GM15510 (cell line): ENCODE data around the gene PIGU.

Experiments
- POLR2A ChIP-seq: IDR thresholded peaks from 3 replicates; pipeline ENCODE4 v1.6.1; 2011; ENCODE audit warnings: borderline replicate concordance; ENCODE audit not compliant: insufficient read length; ENCODE audit errors: extremely low read depth

Gene PIGU

DNA sequence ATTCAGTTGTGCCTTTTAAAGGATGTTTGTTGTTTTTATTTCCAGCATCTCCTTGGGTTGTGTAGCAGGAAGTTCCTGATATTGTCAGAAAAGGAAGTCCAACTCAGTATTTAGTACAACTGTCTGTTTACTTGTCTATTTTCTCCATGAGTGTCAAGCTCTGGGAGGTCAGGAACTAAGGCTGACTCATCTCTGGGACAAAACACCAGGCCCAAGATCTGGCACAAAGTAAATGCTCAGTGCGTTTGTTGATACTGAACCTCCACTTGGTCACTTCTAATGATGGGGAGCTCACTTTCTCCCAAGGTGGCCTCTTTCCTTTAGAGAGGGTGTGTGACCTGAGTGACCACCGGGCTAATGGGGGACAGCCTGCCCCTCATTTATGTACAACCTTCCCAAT lies 12.6 kb upstream of the PIGU start:
- TF ChIP-seq POLR2A, result no peak

DNA sequence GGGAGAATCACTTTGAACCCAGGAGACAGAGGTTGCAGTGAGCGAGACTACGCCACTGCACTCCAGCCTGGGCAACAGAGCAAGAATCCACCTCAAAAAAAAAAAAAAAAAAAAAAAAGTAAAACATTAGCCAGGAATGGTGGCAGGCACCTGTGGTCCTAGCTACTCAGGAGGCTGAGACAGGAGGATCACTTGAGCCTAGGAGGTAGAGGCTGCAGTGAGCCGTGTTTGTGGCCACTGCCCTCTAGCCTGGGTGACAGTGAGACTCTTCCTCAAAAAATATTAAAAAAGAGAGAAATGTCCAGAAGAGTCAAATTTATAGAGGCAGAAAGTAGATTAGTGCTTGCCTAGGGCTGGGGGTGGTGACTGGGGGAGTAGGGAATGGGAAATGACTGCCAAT lies 6.8 kb upstream of the PIGU start:
- TF ChIP-seq POLR2A, result no peak

DNA sequence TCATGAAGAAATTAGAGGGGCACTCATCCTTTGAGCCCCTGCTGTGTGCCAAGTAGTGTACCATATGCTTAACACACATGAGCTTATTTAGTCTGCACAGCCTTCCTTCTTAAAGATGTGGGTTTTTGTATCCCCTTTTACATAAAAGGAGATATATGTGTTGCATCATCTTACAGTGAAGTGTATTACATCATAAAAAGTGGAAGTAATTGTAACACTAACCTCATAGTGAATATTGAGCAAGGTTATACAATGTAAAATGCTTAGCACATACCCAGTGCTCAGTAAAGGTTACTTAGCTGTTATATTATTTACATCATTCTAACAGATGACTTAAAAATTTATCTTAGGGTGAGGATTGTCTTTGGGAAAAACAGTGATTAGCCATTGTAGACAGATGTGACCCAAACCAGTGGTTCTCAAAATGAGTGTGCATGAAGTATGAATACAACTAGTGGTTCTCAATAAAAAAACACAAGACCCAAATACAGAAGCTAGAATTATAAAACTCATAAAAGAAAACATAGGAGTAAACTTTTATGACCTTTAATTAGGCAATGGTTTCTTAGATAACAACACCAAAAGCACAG lies 3.8 kb upstream of the PIGU start:
- no peak for TF ChIP-seq POLR2A

DNA sequence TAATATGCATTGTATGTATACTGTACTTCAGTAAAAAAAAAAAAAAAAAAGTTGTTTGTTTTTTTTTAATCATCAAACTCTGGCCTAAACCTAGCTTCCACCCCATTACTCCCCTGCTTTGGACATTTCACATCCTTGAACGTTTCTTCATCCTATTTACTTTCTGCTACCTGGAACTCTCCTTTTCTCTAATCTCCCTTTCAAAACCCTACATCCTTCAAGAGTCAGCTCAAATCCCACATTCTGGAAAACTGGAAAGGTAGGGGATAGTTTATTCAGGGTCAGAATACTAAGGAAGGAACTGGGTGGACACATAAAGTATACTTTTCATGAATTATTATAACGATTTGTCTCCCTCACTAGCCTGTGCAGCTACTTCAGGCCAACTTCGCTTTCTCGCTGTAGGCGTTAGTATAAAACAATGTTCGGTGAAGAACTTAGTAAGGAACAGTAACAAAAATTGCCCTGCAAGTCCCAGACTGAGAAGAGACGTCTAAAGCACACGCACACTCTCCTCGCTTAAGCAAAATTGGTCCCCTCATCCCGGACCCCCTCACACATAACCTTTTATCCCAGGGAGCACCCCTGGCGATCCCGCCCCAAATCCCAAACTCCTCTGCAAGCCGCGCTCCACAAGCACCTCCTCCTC lies 775 bp downstream of the PIGU start:
- no peak for TF ChIP-seq POLR2A

DNA sequence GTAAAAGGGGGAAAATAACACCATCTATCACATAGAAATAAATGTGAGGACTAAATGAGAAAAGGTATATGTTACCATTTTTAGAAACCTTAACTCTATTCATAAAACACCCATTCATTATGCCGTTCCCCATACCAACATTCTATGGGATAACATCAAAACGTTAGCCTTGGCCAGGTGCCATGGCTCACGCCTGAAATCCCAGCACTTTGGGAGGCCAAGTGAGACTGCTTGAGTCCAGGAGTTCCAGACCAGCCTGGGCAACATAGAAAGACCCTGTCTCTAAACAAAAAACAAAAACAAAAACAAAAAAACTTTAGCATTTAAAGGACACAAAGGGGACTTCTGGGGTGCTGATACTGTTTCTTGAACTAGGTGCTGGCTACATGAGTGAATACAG lies 1.3 kb downstream of the PIGU start:
- TF ChIP-seq POLR2A, result no peak

DNA sequence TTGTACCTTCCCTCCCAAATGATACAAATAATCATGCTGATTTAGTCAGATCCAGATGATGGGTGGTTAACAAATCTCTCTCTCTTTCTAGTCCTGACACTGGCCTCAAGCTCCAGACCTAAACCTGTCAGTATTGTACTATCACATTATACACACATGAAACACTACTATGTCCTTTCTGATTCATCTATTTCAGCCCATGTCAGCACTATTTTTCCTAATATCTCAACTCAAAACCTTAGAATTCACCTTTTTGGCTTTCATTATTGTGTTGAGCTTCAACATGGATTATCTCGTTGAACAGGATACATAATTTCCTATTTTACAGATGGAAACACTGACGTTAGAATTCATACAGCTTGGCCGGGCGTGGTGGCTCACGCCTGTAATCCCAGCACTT lies 3.5 kb downstream of the PIGU start:
- no peak for TF ChIP-seq POLR2A

DNA sequence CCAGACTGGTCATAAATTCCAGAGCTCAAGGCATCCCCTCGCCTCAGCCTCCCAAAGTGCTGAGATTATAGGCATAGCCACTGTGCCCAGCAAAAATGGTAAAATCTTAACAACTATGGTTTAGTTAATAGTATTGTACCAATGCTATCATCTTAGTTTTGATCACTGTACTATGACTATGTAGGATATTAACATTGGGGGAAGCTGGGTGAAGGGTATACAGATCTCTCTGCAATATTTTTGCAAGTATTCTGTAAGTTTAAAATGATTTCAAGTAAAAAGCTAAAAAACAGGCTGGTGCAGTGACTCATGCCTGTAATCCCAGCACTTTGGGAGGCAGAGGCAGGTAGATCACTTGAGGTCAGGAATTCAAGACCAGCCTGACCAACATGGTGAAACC lies 7.8 kb downstream of the PIGU start:
- no peak for TF ChIP-seq POLR2A

DNA sequence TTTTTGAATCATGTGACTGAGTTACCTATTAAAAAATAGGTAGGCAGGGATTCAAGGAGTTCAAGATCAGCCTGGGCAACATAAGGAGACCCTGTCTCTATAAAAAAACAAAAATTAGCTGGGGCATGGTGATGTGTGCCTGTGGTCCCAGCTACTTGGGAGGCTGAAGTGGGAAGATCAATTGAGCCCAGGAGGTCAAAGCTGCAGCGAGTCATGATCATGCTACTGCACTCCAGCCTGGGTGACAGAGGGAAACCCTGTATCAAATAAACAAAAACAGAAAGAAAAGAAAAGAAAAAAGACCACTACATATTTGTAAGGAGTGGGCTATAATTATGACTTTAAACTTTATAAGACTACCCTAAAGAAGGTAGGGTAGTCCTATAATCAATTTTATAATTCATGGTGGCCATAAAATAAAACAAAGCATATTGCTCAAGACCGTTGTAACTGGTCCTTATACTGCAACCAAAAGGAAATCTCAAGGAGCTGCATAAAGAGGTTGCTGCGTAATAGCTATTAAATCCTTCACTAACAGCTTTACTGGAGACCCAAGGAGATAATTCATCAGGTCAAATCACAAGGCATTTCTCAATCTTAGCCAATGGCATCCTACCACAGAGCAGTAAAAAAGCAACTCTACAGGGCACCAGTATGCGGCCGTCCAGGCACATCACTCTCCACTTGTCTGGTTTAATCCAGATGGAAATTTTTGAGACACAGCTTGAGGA lies 13.5 kb downstream of the PIGU start:
- TF ChIP-seq POLR2A, result no peak

DNA sequence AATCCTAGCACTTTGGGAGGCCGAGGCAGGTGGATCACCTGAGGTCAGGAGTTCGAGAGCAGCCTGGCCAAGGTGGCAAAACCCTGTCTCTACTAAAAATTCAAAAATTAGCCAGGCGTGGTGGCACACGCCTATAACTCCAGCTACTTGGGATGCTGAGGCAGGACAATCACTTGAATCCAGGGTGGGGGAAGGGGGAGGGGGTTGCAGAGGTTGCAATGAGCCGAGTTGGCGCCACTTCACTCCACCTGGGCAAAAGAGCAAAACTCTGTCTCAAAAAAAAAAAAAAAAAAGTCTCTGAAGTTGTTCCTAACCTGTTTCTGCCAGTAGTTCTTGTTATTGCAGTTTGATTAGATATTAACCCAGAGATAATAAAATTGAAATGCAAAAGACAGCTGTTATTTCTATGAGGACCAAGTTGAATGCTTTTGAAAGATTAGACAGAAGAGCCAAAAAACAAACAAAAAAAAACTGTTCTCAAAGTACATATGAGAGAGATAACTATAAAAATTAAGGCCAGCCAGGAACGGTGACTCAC lies 22.6 kb downstream of the PIGU start:
- TF ChIP-seq POLR2A, result no peak

DNA sequence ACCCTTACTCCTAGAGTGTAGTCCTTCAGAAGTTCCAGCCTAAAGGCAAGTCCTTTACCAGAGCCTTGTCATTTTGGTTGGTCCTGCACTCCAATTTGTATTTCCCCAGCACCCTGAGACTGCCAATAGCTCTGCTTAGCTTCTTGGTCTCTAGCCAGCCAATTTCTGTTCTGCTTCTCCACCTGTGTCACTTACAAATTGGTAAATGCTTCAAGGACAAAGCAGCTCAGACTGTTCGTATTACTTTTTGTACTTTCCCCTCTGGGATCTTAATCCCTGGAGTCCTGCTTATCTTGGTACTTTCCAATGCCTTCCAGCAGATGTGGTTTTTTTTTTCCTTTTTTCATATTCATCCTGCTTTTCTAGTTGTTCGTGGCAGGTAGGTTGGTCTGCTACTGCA lies 25.7 kb downstream of the PIGU start:
- TF ChIP-seq POLR2A, result no peak

DNA sequence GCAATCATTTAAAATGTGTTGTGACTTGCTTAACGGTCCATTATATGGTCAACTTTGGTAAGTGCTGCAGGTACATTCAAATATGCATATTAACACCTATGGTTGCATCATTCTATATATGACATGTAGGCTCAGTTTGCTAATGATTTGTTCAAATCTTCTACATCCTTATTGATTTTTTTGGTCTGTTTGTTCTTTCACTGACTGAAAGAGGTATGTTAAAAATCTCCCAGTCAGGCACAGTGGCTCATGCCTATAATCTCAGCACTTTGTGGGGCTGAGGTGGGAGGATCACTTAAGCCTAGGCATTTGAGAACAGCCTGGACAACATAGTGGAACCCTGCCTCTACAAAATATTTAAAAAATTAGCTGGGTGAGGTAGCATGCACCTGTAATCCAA lies 29.2 kb downstream of the PIGU start:
- TF ChIP-seq POLR2A, result no peak

DNA sequence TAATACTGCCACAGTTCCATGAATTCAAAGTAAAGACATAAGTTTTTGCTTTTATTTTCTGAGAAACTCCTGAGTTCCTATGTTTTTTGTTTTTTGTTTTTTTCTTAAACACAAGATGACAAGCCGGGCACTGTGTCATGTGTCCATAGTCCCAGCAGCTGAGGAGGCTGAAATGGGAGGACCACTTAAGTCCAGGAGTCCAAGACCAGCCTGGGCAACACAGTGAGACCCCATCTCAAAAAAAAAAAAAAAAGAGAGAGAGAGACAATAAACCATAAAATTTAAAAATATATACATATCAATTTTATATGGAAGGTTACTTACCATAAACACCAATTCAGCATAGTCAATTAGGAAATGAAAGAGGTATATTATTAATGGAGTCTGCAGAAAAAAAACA lies 31.9 kb downstream of the PIGU start:
- no peak for TF ChIP-seq POLR2A

DNA sequence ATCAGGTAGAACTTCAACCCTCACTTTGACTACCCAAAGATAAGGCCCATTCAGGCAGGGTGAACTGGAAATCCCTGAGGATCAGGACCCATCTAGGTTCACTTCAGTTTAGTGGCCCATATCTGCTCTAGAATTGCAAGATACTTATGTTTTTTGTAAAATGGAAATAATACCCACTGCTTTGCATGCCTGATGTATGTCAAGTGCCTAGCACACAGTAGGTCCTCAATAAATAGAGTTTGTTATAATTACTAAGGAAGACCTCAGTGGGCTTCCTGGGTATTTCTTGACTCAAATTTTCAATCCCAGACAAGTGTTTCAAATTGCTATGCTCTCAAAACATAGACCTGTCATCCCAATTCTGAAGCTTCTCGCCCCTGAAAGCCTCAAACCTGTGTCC lies 32.5 kb downstream of the PIGU start:
- no peak for TF ChIP-seq POLR2A

DNA sequence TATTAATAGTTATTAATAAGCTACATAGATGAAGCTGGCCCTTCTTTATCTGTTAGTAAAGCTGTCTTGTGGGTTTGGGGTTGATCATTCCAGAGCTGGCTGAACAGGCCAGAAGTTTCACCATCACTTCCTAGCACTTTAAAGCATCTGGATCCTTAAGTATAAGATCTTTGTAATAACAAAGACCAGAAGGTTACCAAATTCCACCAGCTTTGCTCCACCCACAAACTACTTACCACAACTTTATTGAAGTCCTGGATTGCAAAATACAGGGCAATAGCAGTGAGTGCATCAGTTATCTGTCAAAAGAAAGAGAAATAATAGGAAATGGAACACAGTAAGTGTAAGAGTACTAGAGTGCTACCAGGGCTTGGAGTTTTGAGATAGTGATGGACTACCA lies 33.0 kb downstream of the PIGU start:
- no peak for TF ChIP-seq POLR2A

DNA sequence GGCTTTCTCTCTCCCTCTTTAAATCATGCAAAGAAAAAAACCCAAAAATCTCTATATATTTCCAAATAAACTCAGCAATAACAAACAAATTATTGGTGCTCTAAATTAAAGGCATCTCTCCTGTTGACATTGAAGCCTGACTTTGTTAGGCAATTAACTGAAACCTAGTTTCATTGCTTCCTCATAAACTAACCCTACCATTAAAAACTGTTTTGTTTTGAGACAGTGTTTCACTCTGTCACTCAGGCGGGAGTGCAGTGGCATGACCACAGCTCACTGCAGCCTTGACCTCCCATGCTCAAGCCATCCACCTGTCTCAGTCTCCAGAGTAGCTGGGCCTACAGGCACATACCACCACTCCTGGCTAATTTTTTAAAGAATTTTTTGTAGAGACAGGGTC lies 34.9 kb downstream of the PIGU start:
- TF ChIP-seq POLR2A, result no peak

DNA sequence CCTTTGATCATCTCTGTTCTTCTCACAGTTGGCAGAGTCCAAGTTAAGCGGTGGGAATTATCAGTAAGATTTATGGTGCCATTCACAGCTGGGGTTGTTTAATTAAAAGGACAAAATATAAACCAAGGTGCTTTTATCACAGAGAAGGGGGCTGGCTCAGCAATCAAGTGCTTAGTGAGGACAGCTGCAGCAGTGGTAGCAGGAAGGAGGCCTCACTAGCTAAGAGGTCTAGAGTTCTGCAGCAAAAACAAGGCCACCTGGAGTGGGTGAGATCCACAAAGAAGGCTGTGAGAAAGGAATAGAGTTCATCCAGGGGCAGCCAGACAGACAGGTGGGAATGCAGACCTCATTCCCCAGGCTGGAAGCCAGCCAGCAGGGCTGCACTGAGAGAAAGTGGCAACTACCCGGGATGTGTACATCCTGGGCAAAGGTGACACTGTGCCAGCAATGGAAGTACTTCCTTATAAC lies 37.1 kb downstream of the PIGU start:
- TF ChIP-seq POLR2A, result no peak
